Measurements from ENCODE around the gene LBHD1. TPM values are rescaled to one million over a fixed set of nuclear protein-coding genes. Genes with fewer than 3 reads are reported as not detected.

Gene LBHD1
- total and polyA plus RNA-seq, 2 of the 13 experiments (the other 11 are each of a cell fraction or from before 2014, with no cell fraction given): 3.2 to 3.7 TPM

GRCh38 chr11:62666259-62666926 lies 5.7 kb downstream of the LBHD1 start (continued):
- TF ChIP-seq RERE (CRISPR knock-in tag; IDR thresholded peaks at IDR 0.05; ENCODE audit: low read depth): no peak
- TF ChIP-seq ZNF513 (CRISPR knock-in tag; conservative IDR thresholded peaks at IDR 0.05): no peak
- no peak for TF ChIP-seq ZNF432 (CRISPR knock-in tag; IDR thresholded peaks at IDR 0.05; ENCODE audit: borderline replicate concordance)
- TF ChIP-seq PRMT3 (CRISPR knock-in tag; IDR thresholded peaks at IDR 0.05; ENCODE audit: borderline replicate concordance, low read depth): no peak
- TF ChIP-seq BORCS8-MEF2B (CRISPR knock-in tag; IDR thresholded peaks at IDR 0.05): no peak
- no peak for TF ChIP-seq ZNF775 (CRISPR knock-in tag; IDR thresholded peaks at IDR 0.05; ENCODE audit: borderline replicate concordance)
- no peak for TF ChIP-seq ZNF564 (CRISPR knock-in tag; IDR thresholded peaks at IDR 0.05)
- TF ChIP-seq ZNF761 (CRISPR knock-in tag; conservative IDR thresholded peaks at IDR 0.05): no peak
- TF ChIP-seq EHMT2 (IDR thresholded peaks at IDR 0.05; ENCODE audit: borderline replicate concordance, low read depth, low read length): no peak
- TF ChIP-seq TEAD2 (CRISPR knock-in tag; IDR thresholded peaks at IDR 0.05): no peak
- TF ChIP-seq BRD4 (CRISPR knock-in tag; IDR thresholded peaks at IDR 0.05): no peak
- no peak for TF ChIP-seq EZH2 (conservative IDR thresholded peaks at IDR 0.05; ENCODE audit: low read depth, low read length)
- 0 out of 2 replicates have a peak, but pooled peaks have one; percentile 51 for TF ChIP-seq ZNF605 (CRISPR knock-in tag; IDR thresholded peaks at IDR 0.05)
- no peak for TF ChIP-seq SMC3 (IDR thresholded peaks at IDR 0.05; ENCODE audit: low read length)
- TF ChIP-seq SMARCE1 (IDR thresholded peaks at IDR 0.05; ENCODE audit: borderline replicate concordance): no peak
- TF ChIP-seq IKZF4 (CRISPR knock-in tag; IDR thresholded peaks at IDR 0.05; ENCODE audit: borderline replicate concordance, low read depth, not compliant biosample characterization): no peak
- no peak for TF ChIP-seq ZNF337 (CRISPR knock-in tag; IDR thresholded peaks at IDR 0.05; ENCODE audit: borderline replicate concordance, low read depth)
- TF ChIP-seq GLI4 (CRISPR knock-in tag; IDR thresholded peaks at IDR 0.05; ENCODE audit: borderline replicate concordance): no peak
- TF ChIP-seq POLR2G (IDR thresholded peaks at IDR 0.05; ENCODE audit: low read depth, low read length): peak; percentile 38
- TF ChIP-seq PCBP2 (optimal IDR thresholded peaks at IDR 0.05; ENCODE audit: low read depth, low read length, poor library complexity, severe bottlenecking): no peak
- no peak for TF ChIP-seq DR1 (CRISPR knock-in tag; IDR thresholded peaks at IDR 0.05)
- TF ChIP-seq SOX5 (CRISPR knock-in tag; IDR thresholded peaks at IDR 0.05; ENCODE audit: borderline replicate concordance): no peak
- no peak for TF ChIP-seq ZMYM4 (CRISPR knock-in tag; IDR thresholded peaks at IDR 0.05)
- TF ChIP-seq ZSCAN9 (CRISPR knock-in tag; IDR thresholded peaks at IDR 0.05; ENCODE audit: borderline replicate concordance): no peak

All from HepG2 (cell line).